SK-N-SH (cell line): ENCODE results near the gene SCG2. TPM values are rescaled to one million over a fixed set of nuclear protein-coding genes. Genes with fewer than 3 reads are reported as not detected.

Source experiments
- CTCF ChIA-PET: fragments of 300-600, 350-600 bp; formaldehyde crosslinking; extraction: SDS; loops from one replicate; lab custom pipeline; 2021; lab: Yijun Ruan, JAX
- POLR2A ChIA-PET: fragments of 350-600 bp; sonication (Branson Sonifier 250); formaldehyde crosslinking; extraction: SDS; loops from one replicate; lab custom pipeline; 2020; ENCODE audit warnings: antibody characterized with exemption, inconsistent platforms; lab: Yijun Ruan, JAX
- DNase-seq: peaks from one replicate; pipeline ENCODE4 v3.0.0; 2012
- H2AFZ ChIP-seq: fragments of 200-600 bp; sonication (generic); 2 replicates; pipeline ENCODE4 v1.8.1; 2016; ENCODE audit warnings: antibody characterized with exemption, mild to moderate bottlenecking, low read depth
- H3F3A ChIP-seq: fragments of 200-600 bp; sonication (generic); replicated peaks from 2 replicates; pipeline ENCODE3; 2016; ENCODE audit warnings: antibody characterized with exemption, mild to moderate bottlenecking; ENCODE audit not compliant: insufficient read depth
- H3K27ac ChIP-seq, 2 experiments: fragments of 200-500 bp in 1 of 2; fragments of 200-600 bp in 1 of 2; sonication (Bioruptor generic) in 1 of 2; sonication (generic), shearing (Covaris generic) in 1 of 2; 2 replicates each; pipeline versions ENCODE4 v1.5.1 to v1.6.1; 2014 to 2016; ENCODE audit warnings: low read depth in 2 of 2, inconsistent platforms in 1 of 2, low read length in 1 of 2, mild to moderate bottlenecking in 1 of 2, mixed read lengths in 1 of 2
- H3K27me3 ChIP-seq: fragments of 200-600 bp; sonication (generic), shearing (Covaris generic); 2 replicates; pipeline ENCODE4 v1.6.1; 2016; ENCODE audit warnings: mixed run types; ENCODE audit not compliant: insufficient read depth
- H3K36me3 ChIP-seq, 2 experiments: fragments of 200-500 bp in 1 of 2; fragments of 200-600 bp in 1 of 2; sonication (Bioruptor generic) in 1 of 2; sonication (generic) in 1 of 2; replicated peaks in 1 of 2; 2 replicates each; pipeline versions ENCODE3 to v1.5.1; 2014 to 2016; ENCODE audit warnings: low read length in 1 of 2, mild to moderate bottlenecking in 1 of 2; ENCODE audit not compliant: insufficient read depth in 2 of 2, control insufficient read depth in 1 of 2
- H3K4me1 ChIP-seq, 2 experiments: fragments of 200-500 bp in 1 of 2; fragments of 200-600 bp in 1 of 2; sonication (Bioruptor generic) in 1 of 2; sonication (generic), shearing (Covaris generic) in 1 of 2; 2 replicates each; pipeline versions ENCODE4 v1.5.1 to v1.6.1; 2014 to 2016; ENCODE audit warnings: low read depth in 1 of 2, low read length in 1 of 2, mixed run types in 1 of 2; ENCODE audit not compliant: insufficient read depth in 2 of 2, control insufficient read depth in 1 of 2
- H3K4me2 ChIP-seq: fragments of 200-600 bp; sonication (generic), shearing (Covaris generic); 2 replicates; pipeline ENCODE4 v1.6.1; 2017; ENCODE audit warnings: mixed run types
- H3K4me3 ChIP-seq, 2 experiments: fragments of 200-500 bp in 1 of 2; fragments of 200-600 bp in 1 of 2; sonication (Bioruptor generic) in 1 of 2; sonication (generic), shearing (Covaris generic) in 1 of 2; 2 replicates each; pipeline versions ENCODE4 v1.5.1 to v1.8.1; 2014 to 2016; ENCODE audit warnings: low read depth in 2 of 2, inconsistent platforms in 1 of 2, low read length in 1 of 2, mild to moderate bottlenecking in 1 of 2, mixed read lengths in 1 of 2, moderate library complexity in 1 of 2
- H3K79me2 ChIP-seq: fragments of 200-600 bp; sonication (generic); 2 replicates; pipeline ENCODE4 v1.8.1; 2017; ENCODE audit warnings: mild to moderate bottlenecking; ENCODE audit not compliant: insufficient read depth
- H3K9ac ChIP-seq: fragments of 200-600 bp; sonication (generic); 2 replicates; pipeline ENCODE4 v1.6.1; 2017; ENCODE audit warnings: mixed run types
- H3K9me2 ChIP-seq: fragments of 200-600 bp; sonication (generic); 2 replicates; pipeline ENCODE4 v1.6.1; 2017; ENCODE audit warnings: mixed run types
- H3K9me3 ChIP-seq: fragments of 200-600 bp; sonication (generic); 2 replicates; pipeline ENCODE4 v1.6.1; 2017; ENCODE audit warnings: mixed run types, mild to moderate bottlenecking, moderate library complexity
- H4K20me1 ChIP-seq: fragments of 200-600 bp; sonication (generic); 2 replicates; pipeline ENCODE4 v1.6.1; 2017; ENCODE audit warnings: mild to moderate bottlenecking, mixed run types; ENCODE audit not compliant: insufficient read depth
- ELF1 ChIP-seq: IDR thresholded peaks from 2 replicates; pipeline ENCODE4 v1.4.0; 2012
- FOXM1 ChIP-seq: IDR thresholded peaks from 2 replicates; pipeline ENCODE4 v1.4.0; 2012; ENCODE audit warnings: low read depth, mild to moderate bottlenecking
- GABPA ChIP-seq: IDR thresholded peaks from 2 replicates; pipeline ENCODE4 v1.4.0; 2012; ENCODE audit warnings: low read depth, mild to moderate bottlenecking
- JUND ChIP-seq: IDR thresholded peaks from 2 replicates; pipeline ENCODE4 v1.4.0; 2012
- MXI1 ChIP-seq: IDR thresholded peaks from 2 replicates; pipeline ENCODE4 v1.6.1; 2012; ENCODE audit warnings: mild to moderate bottlenecking, low read depth, low read length, improper control_type of control experiment
- NFIC ChIP-seq: IDR thresholded peaks from 2 replicates; pipeline ENCODE4 v1.4.0; 2012; ENCODE audit warnings: borderline replicate concordance
- RCOR1 ChIP-seq: fragments of 150-350 bp; IDR thresholded peaks from 2 replicates; pipeline ENCODE4 v1.6.1; 2017; ENCODE audit warnings: antibody characterized with exemption, low read length
- RFX5 ChIP-seq: IDR thresholded peaks from 2 replicates; pipeline ENCODE4 v1.6.1; 2012; ENCODE audit warnings: mild to moderate bottlenecking, improper control_type of control experiment, low read length
- SMC3 ChIP-seq: IDR thresholded peaks from 2 replicates; pipeline ENCODE4 v1.6.1; 2012; ENCODE audit warnings: low read depth, low read length, improper control_type of control experiment
- TCF12 ChIP-seq: IDR thresholded peaks from 2 replicates; pipeline ENCODE4 v1.4.0; 2012
- USF1 ChIP-seq: IDR thresholded peaks from 2 replicates; pipeline ENCODE4 v1.4.0; 2012; ENCODE audit warnings: low read depth, borderline replicate concordance
- USF2 ChIP-seq: fragments of 150-350 bp; IDR thresholded peaks from 2 replicates; pipeline ENCODE4 v1.6.1; 2017; ENCODE audit warnings: antibody characterized with exemption, low read length, low read depth, borderline replicate concordance
- WGBS: methylation state at CpG from one replicate; pipeline ENCODE4 v1.1.6; 2017; ENCODE audit warnings: low lambda C conversion rate; 5-methylcytosine and 5-hydroxymethylcytosine counted together
- polyA plus RNA-seq, 3 experiments: library from polyadenylated mRNA; depleted of rRNA; stranded (reverse); fragments of >200 nt; gene quantifications; 2 replicates each; pipeline ENCODE4 v1.2.3, GENCODE V29; 2012

The SCG2 gene
- polyA plus RNA-seq, 1 of the 3 experiments (the other 2 are of a cell fraction) = 373 TPM

- 85% methylated on average over 7 of the region's 7 CpGs for WGBS
- Histone ChIP-seq H3K4me1 (peaks cover 9 to 11% of the 10 kb centered on the region in 2 experiments; a peak in 2 of 4 replicates), H3F3A (peaks cover 3% of the 10 kb centered on the region), H3K9ac (no peak overlapping the region), H4K20me1 (no peaks in the 10 kb centered on the region), H3K79me2 (no peaks in the 10 kb centered on the region), H3K9me3 (no peaks in the 10 kb centered on the region), H3K4me2 (no peak overlapping the region), H3K4me3 (no peak overlapping the region), H3K36me3 (no peaks in the 10 kb centered on the region), H3K9me2 (no peaks in the 10 kb centered on the region), H3K27me3 (no peaks in the 10 kb centered on the region), H3K27ac (no peak overlapping the region), H2AFZ (no peak overlapping the region)
- DNase-seq = no peak
- no peak for TF ChIP-seq JUND
- TF ChIP-seq USF1 = no peak
- no peak for TF ChIP-seq RFX5
- TF ChIP-seq GABPA = no peak
- TF ChIP-seq MXI1 = no peak
- POLR2A ChIA-PET = no interaction called here
- CTCF ChIA-PET = no interaction called here
Measured at GRCh38 chr2:223621901-223622300, 19.7 kb upstream of the SCG2 start.

- Histone ChIP-seq H3K9ac (no peak overlapping the region), H4K20me1 (no peaks in the 10 kb centered on the region), H3K9me2 (no peaks in the 10 kb centered on the region), H3K27me3 (no peaks in the 10 kb centered on the region), H3K27ac (no peak overlapping the region), H3K4me3 (no peak overlapping the region), H3F3A (peaks cover 3% of the 10 kb centered on the region), H3K9me3 (no peaks in the 10 kb centered on the region), H3K4me1 (peaks cover 6 to 9% of the 10 kb centered on the region in 2 experiments; a peak in 2 of 4 replicates), H3K79me2 (no peaks in the 10 kb centered on the region), H3K4me2 (no peak overlapping the region), H3K36me3 (no peaks in the 10 kb centered on the region), H2AFZ (no peak overlapping the region)
- no peak for DNase-seq
- ChIA-PET CTCF (interaction anchor here (0.7 to 1.1 kb wide), 4 partner anchors 8 to 648 kb away, joined by 3 to 4 read pairs (median 3); no protein-coding TSS in a partner anchor), POLR2A (no interaction called here)
- TF ChIP-seq RCOR1 (no peak), USF2 (no peak), TCF12 (no peak), RFX5 (no peak), ELF1 (no peak), SMC3 (no peak), NFIC (no peak), FOXM1 (no peak)
- 95% methylated on average over 7 of the region's 7 CpGs for WGBS
Measured at GRCh38 chr2:223619486-223620129, 17.4 kb upstream of the SCG2 start.
